Omental fat pad (tissue), 4 donors: ENCODE results near the gene CPXM1. TPM values are rescaled to one million over a fixed set of nuclear protein-coding genes. Genes with fewer than 3 reads are reported as not detected.

Experiments
- ATAC-seq: fragments of 150-250 bp; one replicate; pipeline ENCODE4 v1.9.1; 2016; ENCODE audit warnings: mild to moderate bottlenecking, moderate library complexity; ENCODE audit not compliant: low FRiP score
- DNase-seq: peaks from one replicate; pipeline ENCODE4 v3.0.0-alpha.2; 2019; ENCODE audit warnings: low spot score
- CTCF ChIP-seq, 3 donors: fragments of 450-650 bp; IDR thresholded peaks; one replicate each; pipeline ENCODE4 v1.5.1; 2016 to 2017; ENCODE audit warnings: antibody characterized with exemption in 3 of 3, mild to moderate bottlenecking in 3 of 3, moderate library complexity in 2 of 3
- total RNA-seq, 4 donors: library from RNA; depleted of rRNA; stranded (reverse); fragments of >200 nt; gene quantifications; one replicate each; pipeline ENCODE4 v1.1.0, GENCODE V29; 2016

The CPXM1 gene
- total RNA-seq, 4 donors from 2014 or later: 22.1 to 74.1 (median 32.3) TPM

DNA sequence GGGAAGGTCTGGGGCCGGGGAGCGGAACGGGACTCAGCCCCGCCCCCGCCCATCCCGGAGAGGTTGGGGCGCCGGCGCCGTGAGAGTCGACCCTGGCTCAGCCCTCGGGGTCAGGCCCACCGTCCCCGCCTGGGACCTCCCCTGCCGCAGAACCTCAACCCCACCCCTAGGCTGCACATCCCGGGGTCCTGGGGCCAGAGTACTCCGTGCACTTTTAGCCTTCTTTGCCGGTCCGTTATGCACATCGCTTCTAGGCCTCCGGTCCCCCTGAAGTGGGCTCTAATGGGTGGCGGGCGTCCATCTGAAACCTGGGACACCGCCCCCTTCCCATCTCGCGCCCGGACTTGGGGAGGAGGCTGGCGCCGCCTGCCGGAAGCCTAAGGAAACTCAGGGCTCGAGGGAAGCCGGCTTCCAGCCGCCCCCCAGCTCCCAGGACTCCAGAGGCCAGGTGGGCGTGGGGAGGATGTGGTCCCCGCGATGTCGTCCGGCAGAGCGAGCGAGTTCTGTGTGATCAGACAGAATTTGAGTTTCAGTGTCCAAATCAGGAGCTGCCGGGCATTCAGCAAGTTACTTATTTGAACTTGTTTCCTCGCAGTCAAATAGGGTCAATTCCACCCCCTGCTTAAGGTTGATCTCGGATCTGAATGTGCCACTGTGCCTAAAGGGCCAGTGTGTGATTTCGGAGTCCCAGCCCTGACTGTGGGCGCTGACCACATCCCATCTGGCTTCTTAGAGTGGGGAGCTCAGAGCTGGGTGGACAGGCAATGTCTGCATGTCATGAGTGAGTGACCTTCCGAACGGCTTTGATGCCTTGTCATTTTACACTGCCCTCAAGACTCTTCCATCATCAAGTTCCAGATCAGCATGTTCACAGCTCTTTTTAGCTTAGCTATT, 47.6 kb downstream of the CPXM1 start:
- ATAC-seq: no peak

DNA sequence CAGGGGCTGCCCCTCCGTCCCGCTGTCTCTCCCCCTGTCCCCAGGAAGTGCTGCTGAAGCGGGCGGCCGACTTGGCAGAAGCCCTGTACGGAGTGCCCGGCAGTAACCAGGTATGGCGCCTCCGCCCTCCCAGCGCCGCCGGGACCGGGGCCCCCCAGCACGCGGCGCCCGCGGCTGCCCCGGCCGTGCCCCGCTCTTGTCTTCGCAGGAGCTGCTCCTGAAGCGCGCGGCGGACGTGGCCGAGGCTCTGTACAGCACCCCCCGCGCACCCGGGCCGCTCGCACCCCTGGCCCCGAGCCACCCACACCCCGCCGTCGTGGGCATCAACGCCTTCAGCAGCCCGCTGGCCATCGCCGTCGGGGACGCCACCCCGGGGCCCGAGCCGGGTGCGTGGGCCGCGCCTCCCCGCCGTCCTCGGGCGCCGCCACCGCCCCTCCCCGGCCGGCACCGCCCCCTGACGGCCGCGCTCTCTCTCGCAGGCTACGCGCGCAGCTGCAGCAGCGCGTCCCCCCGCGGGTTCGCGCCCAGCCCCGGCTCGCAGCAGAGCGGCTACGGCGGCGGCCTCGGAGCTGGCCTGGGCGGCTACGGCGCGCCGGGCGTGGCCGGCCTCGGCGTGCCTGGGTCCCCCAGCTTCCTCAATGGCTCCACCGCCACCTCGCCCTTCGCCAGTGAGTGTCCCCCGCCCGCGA, 48.4 kb downstream of the CPXM1 start:
- TF ChIP-seq CTCF (IDR thresholded peaks at IDR 0.05): no peak
- DNase-seq: no peak
- ATAC-seq: peak; percentile 9

More for the DNA sequence above, 47.6 kb downstream of the CPXM1 start:
- TF ChIP-seq CTCF (IDR thresholded peaks at IDR 0.05): no peak
- no peak for DNase-seq

DNA sequence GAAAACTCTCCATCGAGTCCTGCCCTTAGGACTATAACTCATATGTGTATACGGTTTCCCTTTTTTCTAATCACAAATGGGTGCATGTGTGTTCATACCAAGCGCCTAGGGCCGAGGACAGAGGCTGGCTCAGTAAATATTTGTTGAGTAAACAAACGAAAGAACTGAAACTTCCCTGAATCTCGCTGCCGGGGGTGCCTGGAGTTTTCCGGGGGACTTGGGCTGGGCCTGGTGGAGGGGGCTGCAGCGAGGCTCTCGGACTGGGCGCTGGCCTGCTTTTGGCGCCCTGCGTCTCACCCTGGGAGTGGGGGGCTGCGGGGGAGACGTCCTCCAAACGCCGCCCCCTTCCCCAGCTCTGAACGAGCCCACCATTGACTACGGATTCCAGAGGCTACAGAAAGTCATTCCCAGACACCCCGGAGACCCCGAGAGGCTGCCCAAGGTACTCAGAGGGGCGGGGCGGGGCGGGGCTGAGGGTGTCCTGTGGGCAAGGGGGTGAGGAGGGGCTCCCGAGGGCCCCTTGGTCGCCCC, 49.0 kb downstream of the CPXM1 start:
- TF ChIP-seq CTCF (IDR thresholded peaks at IDR 0.05): no peak

DNA sequence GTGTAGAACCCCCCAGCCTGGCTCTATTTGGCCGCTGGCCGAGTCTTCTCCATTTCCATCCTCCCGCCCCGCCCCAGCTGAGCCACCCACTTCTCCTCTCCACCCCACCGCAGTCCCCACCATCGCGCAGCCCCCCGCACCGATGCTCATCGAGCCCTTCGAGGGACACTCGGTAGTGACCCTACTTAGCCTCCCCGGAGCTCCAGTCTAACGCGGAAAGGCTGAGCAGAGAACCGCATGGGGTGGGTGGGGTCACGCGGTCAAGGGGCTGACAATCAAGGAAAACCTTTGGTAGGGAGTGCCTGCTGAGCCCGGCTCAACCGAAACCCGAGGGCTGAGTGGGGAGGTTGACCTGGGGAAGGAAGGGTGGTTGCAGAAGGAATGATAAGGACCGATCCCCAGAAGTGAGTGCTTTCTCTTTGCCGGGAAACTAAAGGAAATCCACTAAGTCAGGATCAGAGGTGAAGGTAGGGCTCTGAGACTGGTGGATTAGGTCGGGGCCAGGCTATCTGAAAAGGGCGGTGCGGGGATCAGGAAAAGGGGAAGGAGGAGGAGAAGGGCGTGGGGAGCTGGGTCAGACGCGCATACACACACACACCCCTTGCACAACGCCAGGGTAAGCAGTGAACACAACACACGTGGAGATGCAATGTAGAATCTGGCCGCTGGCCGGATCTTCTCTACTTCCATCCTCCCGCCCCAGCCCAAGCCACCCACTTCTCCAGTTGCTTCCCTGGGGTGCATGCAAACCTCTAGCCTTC, 49.8 kb downstream of the CPXM1 start:
- TF ChIP-seq CTCF (IDR thresholded peaks at IDR 0.05): no peak
- no peak for DNase-seq
- ATAC-seq: peak; percentile 81

More for the DNA sequence above, 49.0 kb downstream of the CPXM1 start:
- DNase-seq (no peak), ATAC-seq (no peak)

DNA sequence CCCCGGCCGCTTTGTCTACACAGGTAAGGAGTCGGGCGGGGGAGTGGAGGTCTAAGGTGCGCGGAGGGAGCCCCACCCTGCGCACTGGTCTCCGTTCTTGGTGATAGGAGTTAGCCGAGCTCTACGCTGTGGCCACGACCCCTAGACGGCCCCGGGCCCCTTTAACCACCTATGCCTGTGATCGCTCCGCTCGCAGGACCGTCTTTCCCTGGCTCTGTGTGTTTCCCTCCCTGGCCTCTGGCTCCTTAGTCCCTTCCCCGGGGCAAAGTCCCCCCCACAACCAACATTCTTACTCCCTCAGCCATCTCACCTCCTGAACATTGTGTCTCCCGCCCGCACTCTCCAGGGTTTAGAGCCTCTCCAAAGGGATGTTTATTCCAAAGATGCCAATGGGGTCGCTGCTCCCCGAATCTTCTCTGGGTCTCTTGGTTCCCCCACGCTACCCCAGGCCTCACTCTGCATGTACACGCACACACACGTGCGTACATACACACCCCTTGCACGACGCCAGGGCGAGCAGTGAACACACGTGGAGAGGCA, 50.4 kb downstream of the CPXM1 start:
- ATAC-seq (no peak), DNase-seq (no peak)
- TF ChIP-seq CTCF (IDR thresholded peaks at IDR 0.05): no peak

DNA sequence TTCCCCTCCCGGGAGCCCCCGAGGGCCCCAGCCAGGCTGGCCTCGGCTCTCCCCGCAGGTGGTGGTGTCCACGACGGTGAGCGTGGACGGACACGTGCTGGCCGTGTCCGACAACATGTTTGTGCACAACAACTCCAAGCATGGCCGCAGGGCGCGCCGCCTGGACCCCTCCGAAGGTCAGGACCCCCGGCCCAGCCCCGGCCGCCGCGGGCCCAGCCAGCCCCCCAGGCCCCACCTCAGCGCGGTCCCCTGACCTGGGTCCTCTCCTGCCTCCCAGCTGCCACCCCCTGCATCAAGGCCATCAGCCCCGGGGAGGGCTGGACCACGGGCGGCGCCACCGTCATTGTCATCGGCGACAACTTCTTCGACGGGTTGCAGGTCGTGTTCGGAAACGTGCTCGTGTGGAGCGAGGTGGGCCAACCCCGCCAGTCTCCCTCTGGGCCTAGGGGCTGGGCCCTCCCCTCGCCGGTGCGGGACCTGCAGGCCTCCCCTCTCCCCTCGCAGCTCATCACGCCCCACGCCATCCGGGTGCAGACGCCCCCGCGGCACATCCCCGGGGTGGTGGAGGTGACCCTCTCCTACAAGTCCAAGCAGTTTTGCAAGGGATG, 51.0 kb downstream of the CPXM1 start:
- DNase-seq: no peak

More for the DNA sequence above, 51.0 kb downstream of the CPXM1 start:
- TF ChIP-seq CTCF (IDR thresholded peaks at IDR 0.05): no peak
- ATAC-seq: no peak
